Stimulated activated CD4-positive, alpha-beta T cell treated with anti-CD3 and anti-CD28 coated beads, Interleukin-1b, Interleukin-23, amount 100 ng/mL, for 1 hour (primary cell): ENCODE measurements around the gene NEU3.

Experiments
- DNase-seq, 2 donors: peaks; one replicate each; pipeline ENCODE4 v3.0.0-alpha.2; 2020; ENCODE audit warnings: low read depth in 2 of 2

The NEU3 gene

GRCh38 chr11:75063741-75064314 lies 75.1 kb downstream of the NEU3 start:
- DNase-seq, result no peak

- DNase-seq, result no peak
Measured at GRCh38 chr11:75066061-75066460, 77.3 kb downstream of the NEU3 start.
